Measurements from ENCODE around the gene KIAA1328.

The KIAA1328 gene

GRCh38 chr18:37260367-37261093, 431.6 kb downstream of the KIAA1328 start:
- DNase-seq = no peak

- peak; percentile 65 for DNase-seq
Measured at GRCh38 chr18:37261246-37261840, 432.4 kb downstream of the KIAA1328 start.

- peak; percentile 58 for DNase-seq
Measured at GRCh38 chr18:37261988-37262387, 433.1 kb downstream of the KIAA1328 start.

GRCh38 chr18:37264956-37265355, 436.0 kb downstream of the KIAA1328 start:
- no peak for DNase-seq

- DNase-seq = no peak
Measured at GRCh38 chr18:37265382-37265781, 436.5 kb downstream of the KIAA1328 start.

GRCh38 chr18:37266290-37266689, 437.4 kb downstream of the KIAA1328 start:
- DNase-seq = peak; percentile 57

DNA sequence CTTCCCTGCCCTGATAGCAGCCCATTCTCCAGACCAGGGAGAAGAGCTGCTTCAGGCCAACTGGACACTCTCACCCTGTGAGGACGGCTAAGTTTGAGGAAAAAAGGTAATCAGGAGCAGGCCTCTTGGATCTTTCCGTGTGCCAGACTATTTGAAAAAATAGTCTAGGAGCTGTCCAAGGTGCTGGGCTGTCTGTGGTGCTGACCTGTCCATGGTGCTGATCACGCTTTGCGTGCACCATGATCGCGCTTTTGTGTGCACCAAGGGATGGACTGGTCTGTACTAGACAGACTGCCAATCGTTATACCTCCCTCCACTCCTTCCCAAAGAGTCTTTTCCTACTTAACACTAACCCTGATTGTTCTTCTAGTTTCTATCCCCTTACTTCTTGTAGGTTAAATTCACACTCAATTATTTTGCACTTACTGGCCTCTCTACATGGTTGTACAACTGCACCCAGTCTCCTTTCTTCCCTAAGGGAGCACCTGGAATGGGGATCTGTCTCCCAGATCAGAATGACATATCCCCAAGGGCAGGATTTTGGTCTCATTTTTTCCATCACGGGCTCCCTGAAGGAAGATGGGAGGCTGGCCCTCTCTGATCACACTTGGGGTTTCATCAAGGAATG, 441.2 kb downstream of the KIAA1328 start:
- DNase-seq = no peak

DNA sequence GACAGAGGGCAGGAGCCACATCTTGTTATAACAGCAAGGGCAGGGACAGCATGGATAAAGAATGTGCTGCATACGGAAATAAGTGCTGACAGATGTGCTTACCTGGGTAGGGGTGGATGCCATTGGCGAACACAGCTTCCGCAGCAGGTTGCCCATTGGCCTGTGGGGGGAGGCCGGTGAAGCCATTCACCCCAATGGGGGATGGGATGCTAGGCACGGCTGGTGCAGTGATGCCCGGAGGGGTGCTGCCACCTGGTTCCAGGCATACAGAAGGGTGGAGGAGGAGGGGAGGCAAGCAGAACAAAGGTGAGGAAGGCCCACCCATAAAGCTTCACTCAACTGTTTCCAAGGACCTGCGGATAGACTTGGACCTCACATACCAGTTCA, 441.7 kb downstream of the KIAA1328 start:
- no peak for DNase-seq

DNA sequence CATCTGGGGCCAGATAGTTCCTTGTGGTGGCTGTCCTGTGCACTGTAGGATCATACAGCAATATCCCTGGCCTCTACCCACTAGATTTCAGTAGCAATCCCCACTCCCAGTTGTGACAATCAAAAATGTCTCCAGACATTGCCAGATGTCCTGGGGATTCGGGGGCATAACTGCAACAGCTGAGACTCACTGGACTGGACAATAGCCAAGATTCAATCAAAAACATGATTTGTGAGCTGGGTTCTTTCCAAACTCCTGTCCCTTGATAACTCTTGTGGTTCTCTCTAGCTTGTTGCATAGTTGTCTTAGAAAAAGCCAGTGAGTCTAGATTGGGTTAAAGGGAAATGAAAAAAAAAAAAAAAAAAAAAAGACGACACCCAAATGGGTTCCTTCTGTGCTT, 443.3 kb downstream of the KIAA1328 start:
- no peak for DNase-seq

DNA sequence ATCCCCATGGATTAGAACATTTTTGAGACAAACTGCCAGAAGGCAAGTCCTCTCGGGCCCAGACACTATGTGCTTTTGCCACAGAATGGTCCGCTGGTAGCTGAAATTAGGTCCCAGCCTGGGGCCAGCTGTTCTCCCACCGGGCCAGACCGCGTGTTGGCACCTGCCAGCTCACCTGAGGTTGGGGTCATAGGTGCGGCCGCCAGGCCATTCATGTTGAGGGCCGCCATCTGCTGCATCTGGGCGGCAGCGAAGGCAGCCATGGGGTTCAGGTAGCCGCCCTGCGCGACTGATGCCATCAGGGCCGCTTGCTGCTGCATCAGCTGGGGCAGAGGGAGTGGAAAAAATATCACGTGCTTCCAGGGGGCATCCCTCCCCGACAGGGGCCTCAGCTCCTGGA, 443.9 kb downstream of the KIAA1328 start:
- DNase-seq = no peak

- DNase-seq = no peak
Measured at GRCh38 chr18:37274309-37275236, 445.6 kb downstream of the KIAA1328 start.

DNA sequence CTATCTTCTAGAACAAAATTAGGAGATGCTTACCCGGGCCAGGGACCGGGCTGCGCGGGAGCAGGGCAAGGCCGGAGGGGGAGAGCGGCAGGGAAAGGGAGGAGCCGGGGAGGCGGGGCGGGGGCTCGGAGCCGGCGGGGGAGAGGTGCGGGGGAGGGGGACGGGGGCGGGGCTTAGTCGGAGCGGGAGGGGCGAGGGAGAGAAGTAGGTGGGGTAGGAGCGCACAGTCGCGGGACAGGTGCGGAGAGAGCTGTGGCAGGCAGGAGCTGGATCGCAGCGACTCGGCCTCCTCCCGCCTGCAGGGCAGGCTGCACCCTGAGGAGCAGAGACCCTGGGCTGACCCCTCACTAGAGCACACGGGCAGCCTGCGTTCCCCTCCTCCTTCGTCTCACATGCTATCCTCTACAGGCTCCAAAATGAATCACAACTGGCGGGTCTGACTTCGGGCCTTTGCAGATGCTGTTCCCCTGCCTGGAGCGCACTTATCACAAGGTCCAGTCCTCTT, 446.4 kb downstream of the KIAA1328 start:
- DNase-seq = no peak

DNA sequence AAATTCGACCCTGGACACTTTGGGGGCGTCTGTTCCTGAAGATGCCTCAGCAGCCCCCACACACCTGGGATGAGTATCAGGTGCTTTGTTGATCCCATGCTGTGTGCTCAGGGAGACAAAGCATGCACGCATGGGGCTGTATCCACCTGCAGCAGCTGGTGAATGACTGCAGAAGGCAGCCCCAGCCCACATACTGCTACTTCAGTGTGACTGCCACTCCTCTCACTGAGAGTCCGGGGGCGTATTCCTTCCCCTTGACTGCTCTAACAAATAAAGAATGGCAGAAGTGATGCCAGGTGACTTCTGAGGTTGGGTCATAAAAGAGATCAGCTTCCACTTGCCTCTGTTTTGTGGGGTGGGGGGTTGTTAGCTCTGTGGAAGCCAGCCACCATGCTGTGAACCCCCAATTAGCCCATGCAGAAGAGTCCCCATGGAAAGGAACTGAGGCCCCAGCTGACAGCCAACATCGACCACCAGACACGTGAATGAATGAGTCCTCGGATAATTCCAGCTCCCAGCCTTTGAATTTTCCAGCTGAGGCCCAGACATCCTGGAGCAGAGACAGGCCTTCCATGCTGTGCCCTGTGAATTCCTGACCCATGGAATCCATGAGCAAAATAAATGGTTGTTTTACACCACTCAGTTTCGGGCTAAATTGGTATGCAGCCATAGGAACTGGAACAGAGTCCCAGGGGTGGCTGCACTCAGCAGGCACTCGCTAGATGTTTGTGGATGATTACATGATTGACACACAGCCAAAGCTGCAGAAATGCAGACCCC, 447.4 kb downstream of the KIAA1328 start:
- DNase-seq = no peak

DNA sequence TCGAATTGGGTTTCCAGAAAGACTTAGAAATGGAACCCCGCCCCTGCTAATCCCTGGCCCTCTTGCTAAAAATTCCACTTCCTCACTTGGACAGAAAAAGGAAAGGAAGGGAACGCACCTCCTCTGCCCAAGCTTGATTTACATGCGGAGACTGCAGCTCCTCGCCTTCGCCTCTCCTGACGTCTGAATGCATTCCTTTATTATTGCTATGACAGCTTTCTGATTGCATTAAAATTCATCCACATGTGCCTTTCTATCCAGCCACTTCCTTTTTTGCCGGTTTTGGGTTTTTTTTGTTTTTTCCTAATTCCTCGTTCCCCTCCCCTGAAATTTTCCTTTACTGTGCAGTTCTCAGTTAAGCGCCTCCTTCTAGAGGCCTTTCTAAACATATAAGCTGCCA, 448.9 kb downstream of the KIAA1328 start:
- no peak for DNase-seq

Data from NCI-H82 (cell line).